Fibroblast of villous mesenchyme (primary cell): ENCODE results near the gene CDKN1C. TPM values are rescaled to one million over a fixed set of nuclear protein-coding genes. Genes with fewer than 3 reads are reported as not detected.
A peak's percentile ranks its signal among the peaks of the same experiment; 100 is the strongest.

Experiments used
- DNase-seq: peaks from one replicate; pipeline ENCODE4 v3.0.0-alpha.2; 2010; ENCODE audit warnings: low read depth
- H3K4me3 ChIP-seq: 2 replicates; pipeline ENCODE4 v1.5.1; 2011; ENCODE audit warnings: low read depth, mild to moderate bottlenecking, low read length
- total RNA-seq: library from RNA; depleted of rRNA; stranded (reverse); fragments of >200 nt; gene quantifications from 2 replicates; pipeline ENCODE4 v1.2.3, GENCODE V29; 2012
- TF ChIP-seq, protein P1 (sequence below): IDR thresholded peaks from 2 replicates; pipeline ENCODE4 v1.5.1; 2012; ENCODE audit warnings: low read depth, mild to moderate bottlenecking, low read length; ENCODE audit not compliant: insufficient read depth

Gene CDKN1C
- total RNA-seq, 1 donor, result 3.9 TPM

DNA sequence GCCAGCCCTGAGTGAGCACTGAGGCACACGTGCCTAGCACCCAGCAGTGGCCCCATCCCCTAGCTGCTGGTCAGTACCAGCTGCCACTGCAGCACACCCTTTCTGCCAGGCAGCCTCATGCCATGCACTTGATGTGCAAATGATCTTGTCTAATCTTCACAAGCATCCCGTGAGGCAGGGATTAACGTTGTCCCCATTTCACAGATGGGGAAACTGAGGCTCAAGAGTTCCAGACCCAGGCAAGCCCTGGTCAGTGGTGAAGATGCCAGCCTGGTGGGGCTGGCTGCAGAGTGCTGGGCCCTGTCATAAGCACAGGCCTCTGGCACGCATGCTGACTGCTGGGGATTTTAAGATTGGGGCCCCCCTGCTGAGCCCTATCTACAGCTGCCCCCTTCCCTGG, 8.4 kb upstream of the CDKN1C start:
- TF ChIP-seq, protein P1, sequence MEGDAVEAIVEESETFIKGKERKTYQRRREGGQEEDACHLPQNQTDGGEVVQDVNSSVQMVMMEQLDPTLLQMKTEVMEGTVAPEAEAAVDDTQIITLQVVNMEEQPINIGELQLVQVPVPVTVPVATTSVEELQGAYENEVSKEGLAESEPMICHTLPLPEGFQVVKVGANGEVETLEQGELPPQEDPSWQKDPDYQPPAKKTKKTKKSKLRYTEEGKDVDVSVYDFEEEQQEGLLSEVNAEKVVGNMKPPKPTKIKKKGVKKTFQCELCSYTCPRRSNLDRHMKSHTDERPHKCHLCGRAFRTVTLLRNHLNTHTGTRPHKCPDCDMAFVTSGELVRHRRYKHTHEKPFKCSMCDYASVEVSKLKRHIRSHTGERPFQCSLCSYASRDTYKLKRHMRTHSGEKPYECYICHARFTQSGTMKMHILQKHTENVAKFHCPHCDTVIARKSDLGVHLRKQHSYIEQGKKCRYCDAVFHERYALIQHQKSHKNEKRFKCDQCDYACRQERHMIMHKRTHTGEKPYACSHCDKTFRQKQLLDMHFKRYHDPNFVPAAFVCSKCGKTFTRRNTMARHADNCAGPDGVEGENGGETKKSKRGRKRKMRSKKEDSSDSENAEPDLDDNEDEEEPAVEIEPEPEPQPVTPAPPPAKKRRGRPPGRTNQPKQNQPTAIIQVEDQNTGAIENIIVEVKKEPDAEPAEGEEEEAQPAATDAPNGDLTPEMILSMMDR, result no peak
- DNase-seq, result no peak
- no peak overlapping the region for H3K4me3 ChIP-seq

DNA sequence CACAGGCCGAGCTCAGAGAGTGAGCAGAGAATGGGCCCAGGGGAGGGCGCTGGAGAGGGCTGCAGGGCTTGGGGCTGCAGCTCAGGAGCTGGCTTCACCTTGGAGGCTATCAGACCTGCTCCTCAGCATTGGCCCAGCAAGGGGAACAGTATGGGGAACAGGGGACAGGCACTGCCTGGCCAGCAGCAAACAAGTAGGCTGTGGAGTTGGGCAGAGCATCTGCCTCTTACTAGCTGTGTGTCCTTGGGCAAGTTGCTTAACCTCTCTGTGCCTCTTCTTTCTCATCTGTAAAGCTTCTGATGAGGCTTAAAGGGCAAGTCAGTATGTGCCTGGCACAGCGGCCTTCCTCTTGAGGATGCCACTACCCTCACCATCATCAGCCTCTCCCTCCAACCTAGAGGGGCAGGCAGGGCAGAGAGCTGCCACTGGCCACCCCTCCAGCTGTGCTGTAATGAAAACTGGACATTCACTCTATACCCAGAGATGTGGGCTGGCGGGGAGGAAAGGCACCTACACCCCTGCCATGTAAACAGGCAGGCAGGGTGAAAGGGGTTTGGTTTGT, 7.5 kb upstream of the CDKN1C start:
- DNase-seq, result no peak
- peak overlapping the region; percentile 52 for H3K4me3 ChIP-seq
- TF ChIP-seq, protein P1, result no peak

DNA sequence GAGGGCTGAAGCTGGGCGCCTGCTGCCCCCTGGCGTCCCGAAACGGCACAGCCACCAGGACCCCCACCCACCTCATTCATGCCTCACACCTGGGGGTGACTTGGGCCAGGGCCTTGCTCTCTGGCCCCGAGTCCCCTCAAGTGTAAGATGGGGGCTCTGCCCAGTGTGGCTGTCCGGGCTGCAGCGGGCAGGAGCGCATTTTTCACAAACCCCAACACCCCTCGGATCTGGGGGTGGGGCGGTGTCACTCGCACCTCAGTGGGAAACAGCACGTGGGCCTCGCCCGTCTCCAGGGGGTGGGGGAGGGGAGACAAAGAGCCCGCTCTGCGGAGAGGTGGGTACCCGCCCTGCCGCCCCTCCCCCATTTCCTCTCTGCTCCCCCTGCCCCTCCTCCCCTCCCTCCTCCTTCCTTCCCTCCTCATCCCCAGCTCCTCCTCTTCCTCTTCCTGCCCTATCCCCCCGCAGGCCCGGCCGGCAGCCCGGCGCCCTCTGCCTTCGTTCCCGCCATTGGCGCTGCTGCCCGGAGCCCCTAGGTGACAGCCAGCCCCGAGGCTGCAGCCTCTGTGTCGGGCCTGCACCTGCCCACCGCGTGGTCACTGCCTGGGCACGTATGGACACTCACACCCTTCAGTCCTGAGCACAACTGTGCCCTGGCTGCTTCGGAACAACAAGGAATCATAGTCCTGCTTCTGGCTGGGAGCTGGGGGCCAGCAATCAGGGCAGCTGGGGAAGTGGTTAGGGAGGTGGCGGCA, 6.8 kb upstream of the CDKN1C start:
- DNase-seq, result no peak
- peak overlapping the region; percentile 52 for H3K4me3 ChIP-seq
- TF ChIP-seq, protein P1, result peak; percentile 88

DNA sequence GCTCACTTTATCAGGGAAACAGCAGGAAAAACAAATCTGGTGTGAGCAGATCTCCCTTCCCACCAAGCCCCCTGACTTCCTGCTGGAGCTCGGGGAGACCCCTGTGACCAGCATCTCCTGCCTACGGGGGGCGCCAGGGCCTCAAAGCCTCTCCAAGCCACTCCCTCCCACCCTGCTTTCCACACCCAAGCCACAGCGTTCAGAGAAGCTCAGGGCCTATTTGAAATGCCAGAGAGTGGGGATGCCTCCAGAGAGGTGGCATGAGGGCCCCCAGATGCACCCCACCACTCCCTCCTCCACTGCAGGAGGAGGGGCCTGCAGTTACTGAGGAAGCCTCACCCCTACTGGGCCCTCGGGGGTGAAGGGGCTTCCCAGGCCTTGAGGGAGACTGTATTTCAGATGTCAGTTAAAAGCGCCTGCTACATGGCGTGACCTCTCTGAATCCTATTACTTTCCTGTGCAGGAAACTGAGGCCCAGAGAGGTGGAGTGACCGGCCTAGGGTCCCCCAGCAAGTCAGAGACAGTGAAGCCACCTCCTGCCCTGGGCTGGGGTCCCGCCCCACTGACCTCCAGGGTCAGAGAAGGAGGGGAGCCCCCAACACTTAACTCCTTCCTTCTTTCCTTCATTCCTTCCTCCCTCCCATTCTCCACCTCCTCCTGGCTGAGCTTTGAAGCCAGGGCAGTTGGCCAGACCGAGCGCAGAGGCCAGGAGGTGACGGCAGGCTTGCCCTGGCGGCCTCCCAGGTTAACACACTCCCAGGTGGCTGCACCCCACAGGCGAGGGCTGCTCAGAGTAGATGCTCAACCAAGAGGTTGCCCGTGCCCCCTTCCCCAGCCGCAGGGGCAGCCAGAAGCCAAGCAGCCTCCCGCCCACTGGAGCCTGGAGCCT, 6.0 kb upstream of the CDKN1C start:
- TF ChIP-seq, protein P1, result no peak
- no peak overlapping the region for H3K4me3 ChIP-seq
- DNase-seq, result no peak

DNA sequence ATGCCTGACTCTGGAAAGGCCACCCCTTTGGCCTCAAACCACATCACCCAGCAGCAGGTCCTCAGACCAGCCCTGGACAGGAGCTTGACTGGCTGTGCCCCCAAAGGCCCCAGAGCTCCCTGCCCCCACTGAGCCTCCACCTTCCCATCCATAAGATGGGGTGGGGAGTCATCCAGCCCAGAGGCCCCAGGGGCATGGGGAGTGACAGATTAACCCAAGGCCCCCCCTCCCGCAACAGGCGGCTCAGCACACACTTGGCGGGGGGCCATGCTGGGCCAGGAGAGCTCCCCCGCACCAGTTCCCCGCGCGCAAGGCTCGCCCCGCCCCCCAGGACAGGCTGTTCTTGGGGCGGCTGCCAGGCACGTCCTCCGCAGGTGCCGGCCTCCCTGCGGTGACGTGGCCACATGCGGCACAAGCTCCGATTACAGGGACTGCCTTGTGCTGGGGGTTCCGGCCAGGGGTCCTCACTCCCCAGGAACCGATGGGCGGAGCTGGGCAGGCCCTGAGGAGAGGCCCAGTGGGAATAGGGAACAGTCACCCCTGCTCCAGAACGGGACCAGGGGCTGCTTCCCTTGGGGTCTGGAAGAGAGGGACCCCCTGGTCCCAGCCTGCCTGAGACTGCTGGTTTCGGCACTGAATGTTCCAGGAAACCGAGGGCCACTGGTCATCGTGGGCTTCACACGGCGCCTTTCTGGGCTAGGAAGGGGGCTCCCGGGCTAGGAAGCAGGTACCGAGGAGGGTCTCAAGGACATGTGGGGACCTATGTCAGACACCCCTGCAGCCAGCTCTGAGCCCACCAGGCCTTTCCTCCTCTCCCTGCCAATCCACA, 5.1 kb upstream of the CDKN1C start:
- H3K4me3 ChIP-seq, result no peak overlapping the region
- DNase-seq, result peak; percentile 55
- TF ChIP-seq, protein P1, result no peak
